IMR-90 (cell line): ENCODE measurements around the gene SYNM.

Experiments used
- BHLHE40 ChIP-seq: fragments of 150-350 bp; IDR thresholded peaks from 2 replicates; pipeline ENCODE4 v1.6.1; 2016; ENCODE audit warnings: mild to moderate bottlenecking, low read depth, low read length
- MAFK ChIP-seq: IDR thresholded peaks from 2 replicates; pipeline ENCODE4 v1.6.1; 2012; ENCODE audit warnings: low read depth, low read length, improper control_type of control experiment
- MXI1 ChIP-seq: IDR thresholded peaks from 2 replicates; pipeline ENCODE4 v1.6.1; 2012; ENCODE audit warnings: low read depth, mild to moderate bottlenecking, low read length, moderate library complexity, borderline replicate concordance
- POLR2A ChIP-seq: IDR thresholded peaks from 2 replicates; pipeline ENCODE4 v1.6.1; 2012; ENCODE audit warnings: mild to moderate bottlenecking, low read depth, low read length
- RAD21 ChIP-seq: IDR thresholded peaks from 2 replicates; pipeline ENCODE4 v1.6.1; 2012; ENCODE audit warnings: low read length, improper control_type of control experiment
- TF ChIP-seq, protein P1 (sequence below): conservative IDR thresholded peaks from 2 replicates; pipeline ENCODE4 v1.5.1; 2012; ENCODE audit warnings: mild to moderate bottlenecking, low read depth, low read length, improper control_type of control experiment
- TF ChIP-seq, protein P2 (sequence below): fragments of 150-350 bp; IDR thresholded peaks from 2 replicates; pipeline ENCODE4 v1.6.1; 2016; ENCODE audit warnings: low read depth, mild to moderate bottlenecking, low read length, moderate library complexity, borderline replicate concordance

DNA sequence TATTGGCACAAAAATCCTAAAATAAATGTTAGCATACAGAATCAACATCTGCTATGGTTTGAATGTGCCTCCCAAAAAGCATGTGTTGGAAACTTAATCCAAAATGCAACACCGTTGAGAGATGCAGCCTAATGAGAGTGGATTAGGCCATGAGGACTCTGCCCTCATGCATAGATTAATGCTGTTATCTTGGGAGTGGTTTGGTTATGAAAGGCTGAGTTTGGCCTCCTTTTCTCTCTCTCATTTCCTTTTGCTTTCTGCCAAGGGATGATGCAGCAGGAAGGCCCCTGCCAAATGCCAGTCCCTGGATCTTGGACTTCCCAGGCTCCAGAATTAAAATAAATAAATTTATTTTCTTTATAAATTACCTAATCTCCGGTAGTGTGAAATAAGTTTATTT, 49.4 kb downstream of the SYNM start:
- TF ChIP-seq, protein P1, sequence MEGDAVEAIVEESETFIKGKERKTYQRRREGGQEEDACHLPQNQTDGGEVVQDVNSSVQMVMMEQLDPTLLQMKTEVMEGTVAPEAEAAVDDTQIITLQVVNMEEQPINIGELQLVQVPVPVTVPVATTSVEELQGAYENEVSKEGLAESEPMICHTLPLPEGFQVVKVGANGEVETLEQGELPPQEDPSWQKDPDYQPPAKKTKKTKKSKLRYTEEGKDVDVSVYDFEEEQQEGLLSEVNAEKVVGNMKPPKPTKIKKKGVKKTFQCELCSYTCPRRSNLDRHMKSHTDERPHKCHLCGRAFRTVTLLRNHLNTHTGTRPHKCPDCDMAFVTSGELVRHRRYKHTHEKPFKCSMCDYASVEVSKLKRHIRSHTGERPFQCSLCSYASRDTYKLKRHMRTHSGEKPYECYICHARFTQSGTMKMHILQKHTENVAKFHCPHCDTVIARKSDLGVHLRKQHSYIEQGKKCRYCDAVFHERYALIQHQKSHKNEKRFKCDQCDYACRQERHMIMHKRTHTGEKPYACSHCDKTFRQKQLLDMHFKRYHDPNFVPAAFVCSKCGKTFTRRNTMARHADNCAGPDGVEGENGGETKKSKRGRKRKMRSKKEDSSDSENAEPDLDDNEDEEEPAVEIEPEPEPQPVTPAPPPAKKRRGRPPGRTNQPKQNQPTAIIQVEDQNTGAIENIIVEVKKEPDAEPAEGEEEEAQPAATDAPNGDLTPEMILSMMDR = no peak
- no peak for TF ChIP-seq POLR2A
- TF ChIP-seq, protein P2, sequence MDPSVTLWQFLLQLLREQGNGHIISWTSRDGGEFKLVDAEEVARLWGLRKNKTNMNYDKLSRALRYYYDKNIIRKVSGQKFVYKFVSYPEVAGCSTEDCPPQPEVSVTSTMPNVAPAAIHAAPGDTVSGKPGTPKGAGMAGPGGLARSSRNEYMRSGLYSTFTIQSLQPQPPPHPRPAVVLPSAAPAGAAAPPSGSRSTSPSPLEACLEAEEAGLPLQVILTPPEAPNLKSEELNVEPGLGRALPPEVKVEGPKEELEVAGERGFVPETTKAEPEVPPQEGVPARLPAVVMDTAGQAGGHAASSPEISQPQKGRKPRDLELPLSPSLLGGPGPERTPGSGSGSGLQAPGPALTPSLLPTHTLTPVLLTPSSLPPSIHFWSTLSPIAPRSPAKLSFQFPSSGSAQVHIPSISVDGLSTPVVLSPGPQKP = no peak
- TF ChIP-seq MAFK = no peak
- TF ChIP-seq BHLHE40 = no peak
- TF ChIP-seq RAD21 = no peak
- no peak for TF ChIP-seq MXI1
